GM12891 (cell line): ENCODE data around the gene ARHGEF2.

Source experiments
- DNase-seq: peaks from one replicate; pipeline ENCODE4 v3.0.0; 2011; ENCODE audit warnings: low spot score; ENCODE audit not compliant: insufficient read length
- FAIRE-seq: peaks from 2 replicates; lab custom pipeline; 2011; peaks lifted over from hg19 to GRCh38; lab: Jason Lieb, UNC
- PAX5 ChIP-seq: IDR thresholded peaks from 2 replicates; pipeline ENCODE4 v1.6.1; 2011; ENCODE audit warnings: low read length, moderate library complexity, mild to moderate bottlenecking; ENCODE audit not compliant: insufficient read depth, severe bottlenecking
- POLR2A ChIP-seq: IDR thresholded peaks from 2 replicates; pipeline ENCODE4 v1.6.1; 2011; ENCODE audit warnings: low read depth, low read length, control low read depth
- POLR2AphosphoS5 ChIP-seq: IDR thresholded peaks from 2 replicates; pipeline ENCODE4 v1.6.1; 2011; ENCODE audit warnings: low read depth, low read length, control low read depth
- POU2F2 ChIP-seq: IDR thresholded peaks from 2 replicates; pipeline ENCODE4 v1.6.1; 2011; ENCODE audit warnings: low read depth, mild to moderate bottlenecking, control low read depth, low read length, moderate library complexity
- SPI1 ChIP-seq: IDR thresholded peaks from 2 replicates; pipeline ENCODE4 v1.6.1; 2011; ENCODE audit warnings: low read depth, low read length, control low read depth
- TAF1 ChIP-seq: IDR thresholded peaks from 2 replicates; pipeline ENCODE4 v1.6.1; 2011; ENCODE audit warnings: low read depth, low read length, control low read depth

The ARHGEF2 gene

DNA sequence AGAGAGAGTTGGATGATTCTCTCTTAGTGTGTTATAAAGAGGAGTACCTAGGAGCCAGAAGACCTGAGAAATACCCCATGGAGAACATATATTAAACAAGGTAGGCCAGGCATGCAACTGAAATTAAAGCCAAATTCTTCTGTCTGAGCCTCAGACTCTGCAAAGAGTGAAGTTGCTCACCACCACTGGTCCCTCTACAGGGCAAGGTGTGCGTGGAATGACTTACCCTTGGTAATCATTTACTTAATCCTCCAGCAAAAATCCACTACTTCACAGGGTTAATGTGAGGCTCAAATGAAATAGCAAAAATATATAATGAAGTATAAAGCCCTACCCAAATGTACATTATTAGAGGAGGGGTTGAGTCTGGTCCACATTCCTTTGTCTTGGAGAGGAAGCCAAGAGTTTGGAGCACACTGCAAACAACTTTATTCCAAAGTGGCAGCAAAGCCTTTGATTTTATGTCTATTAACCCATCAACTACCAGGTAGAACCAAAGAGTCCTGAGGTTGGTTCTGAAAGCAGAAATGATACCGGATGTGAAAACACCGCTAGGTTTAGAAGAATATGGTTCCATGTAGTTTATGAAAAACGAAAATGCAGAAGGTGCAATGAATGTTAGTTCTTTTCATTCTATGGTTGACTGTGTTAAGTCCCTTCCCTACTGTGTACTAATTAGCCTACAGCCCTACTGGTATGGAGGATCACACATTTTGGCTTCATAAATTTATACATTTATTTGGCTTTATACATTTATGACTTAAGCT is 33.9 kb upstream of the ARHGEF2 start:
- DNase-seq (peak; percentile 52), FAIRE-seq (peak; percentile 86)
- TF ChIP-seq TAF1: no peak
- peak; percentile 96 for TF ChIP-seq SPI1
- TF ChIP-seq POLR2AphosphoS5: no peak
- no peak for TF ChIP-seq POU2F2
- no peak for TF ChIP-seq POLR2A

GRCh38 chr1:156009404-156009803 is 31.1 kb upstream of the ARHGEF2 start:
- DNase-seq (no peak), FAIRE-seq (no peak)
- TF ChIP-seq POLR2AphosphoS5: no peak
- TF ChIP-seq POU2F2: no peak
- TF ChIP-seq SPI1: no peak
- TF ChIP-seq PAX5: no peak
- no peak for TF ChIP-seq POLR2A
- TF ChIP-seq TAF1: no peak

DNA sequence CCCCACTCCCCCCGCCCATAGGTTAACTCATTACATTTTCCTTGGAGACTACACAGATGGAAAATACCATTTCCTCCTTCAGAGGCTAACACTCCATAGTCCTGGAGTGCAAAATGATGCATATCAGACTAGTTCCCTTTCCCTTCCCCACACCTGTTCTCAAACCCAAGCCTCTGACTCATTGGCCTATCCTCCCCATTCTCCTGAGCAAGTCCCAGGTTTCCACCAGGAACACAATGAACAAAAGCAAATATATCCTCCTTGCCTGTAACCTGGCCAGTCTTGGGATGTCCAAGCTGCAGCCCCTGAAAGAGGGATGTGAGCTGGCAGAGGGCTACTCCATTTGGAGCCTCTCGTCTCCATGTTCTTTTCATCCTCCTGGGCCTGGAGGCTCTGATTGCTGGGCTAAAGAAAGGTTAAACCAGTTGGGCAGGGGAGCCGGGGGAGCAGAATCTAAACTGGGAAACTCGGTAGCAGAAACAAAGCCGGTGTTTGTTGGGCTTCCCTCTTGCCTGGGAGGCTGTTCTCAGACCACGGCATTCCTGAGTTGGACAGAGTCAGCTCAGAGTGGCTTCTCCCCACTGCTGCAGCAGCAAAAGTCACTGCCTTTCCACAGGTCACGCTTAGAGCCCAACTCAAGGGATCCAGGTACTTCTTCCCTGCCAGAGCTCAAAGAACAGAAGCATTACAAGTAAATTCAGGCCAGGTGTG is 28.5 kb upstream of the ARHGEF2 start:
- DNase-seq (no peak), FAIRE-seq (no peak)
- TF ChIP-seq TAF1: no peak
- TF ChIP-seq PAX5: no peak
- no peak for TF ChIP-seq SPI1
- no peak for TF ChIP-seq POLR2A
- no peak for TF ChIP-seq POU2F2
- TF ChIP-seq POLR2AphosphoS5: no peak

DNA sequence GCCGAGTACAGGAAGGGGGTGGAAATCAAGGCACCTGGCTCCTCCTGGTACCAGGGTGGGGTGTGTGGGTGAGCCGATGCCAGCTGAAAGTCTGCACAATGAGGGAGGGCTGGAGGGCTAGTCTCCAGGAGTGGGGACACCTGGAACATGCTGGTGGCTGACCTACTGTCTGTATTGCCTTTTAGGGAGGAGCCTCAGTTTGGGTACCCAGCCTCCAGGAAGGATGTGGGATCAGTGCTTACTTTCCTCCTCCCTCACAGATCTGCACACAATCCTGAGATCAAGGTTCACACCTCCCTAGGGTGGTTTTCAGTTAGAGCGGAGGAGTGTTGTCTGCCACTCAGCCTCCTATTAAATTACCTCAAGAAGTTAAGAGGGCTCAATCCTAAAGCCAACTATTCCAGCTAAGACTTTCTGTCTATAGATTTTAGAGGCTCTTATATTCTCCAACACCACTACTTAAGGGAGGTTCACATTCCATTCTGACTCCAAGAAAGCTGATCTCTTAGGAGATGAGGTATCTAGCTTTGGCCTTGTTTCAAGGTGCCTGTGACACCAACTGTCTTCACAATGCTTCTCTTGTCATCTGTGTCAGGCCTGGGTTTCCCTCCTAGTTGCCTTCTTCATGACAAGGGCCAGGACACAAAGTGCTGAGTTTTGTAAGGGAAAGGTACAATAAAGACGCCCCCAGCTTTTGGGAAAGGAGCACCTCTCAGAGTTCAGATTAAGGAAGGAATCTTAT is 26.7 kb upstream of the ARHGEF2 start:
- no peak for TF ChIP-seq POLR2A
- TF ChIP-seq SPI1: no peak
- TF ChIP-seq PAX5: no peak
- TF ChIP-seq POU2F2: no peak
- no peak for TF ChIP-seq POLR2AphosphoS5
- no peak for TF ChIP-seq TAF1
- FAIRE-seq: no peak
- no peak for DNase-seq

GRCh38 chr1:156003923-156004188 is 25.5 kb upstream of the ARHGEF2 start:
- no peak for TF ChIP-seq POU2F2
- TF ChIP-seq SPI1: no peak
- TF ChIP-seq PAX5: no peak
- no peak for TF ChIP-seq POLR2AphosphoS5
- TF ChIP-seq POLR2A: no peak
- TF ChIP-seq TAF1: no peak
- FAIRE-seq (no peak), DNase-seq (no peak)

DNA sequence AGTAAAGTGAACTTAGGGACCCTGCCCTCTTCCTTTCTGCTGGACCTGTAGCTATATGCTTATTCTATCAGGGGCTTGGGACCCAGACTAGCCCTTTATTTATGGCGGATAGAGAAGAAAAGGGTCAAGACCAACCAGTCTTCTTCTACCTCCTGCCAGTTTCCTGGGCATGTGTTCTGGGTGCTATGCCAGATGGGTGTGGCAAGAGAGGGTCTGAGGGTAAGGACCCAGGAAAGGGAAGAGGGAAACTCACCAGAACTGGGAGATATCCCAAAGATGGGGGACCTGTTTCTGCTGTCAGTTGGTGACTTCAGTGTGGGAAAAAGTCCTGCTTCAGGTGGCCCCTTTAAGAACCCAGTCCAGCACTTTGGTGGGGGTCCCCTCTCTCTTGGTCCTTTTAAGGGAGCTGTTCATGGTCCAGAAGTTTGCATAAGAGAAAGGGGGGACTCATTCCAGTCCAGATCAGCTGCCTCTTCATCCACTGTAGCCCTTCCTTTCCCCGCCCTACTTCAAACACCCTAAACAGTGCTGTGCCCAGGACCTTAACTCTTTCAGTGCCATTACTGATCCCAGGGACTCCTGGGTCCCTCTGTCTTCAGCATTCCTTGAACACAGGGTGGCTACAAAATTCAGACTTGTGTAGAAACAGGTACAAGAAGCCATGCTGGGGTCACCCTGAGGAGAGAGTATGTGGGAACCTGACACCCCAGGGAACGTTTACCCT is 24.0 kb upstream of the ARHGEF2 start:
- DNase-seq: no peak
- no peak for FAIRE-seq
- no peak for TF ChIP-seq SPI1
- no peak for TF ChIP-seq PAX5
- TF ChIP-seq POU2F2: no peak
- TF ChIP-seq POLR2A: no peak
- TF ChIP-seq TAF1: no peak
- no peak for TF ChIP-seq POLR2AphosphoS5

GRCh38 chr1:156001662-156002171 is 23.4 kb upstream of the ARHGEF2 start:
- no peak for TF ChIP-seq SPI1
- FAIRE-seq: no peak
- DNase-seq: no peak

DNA sequence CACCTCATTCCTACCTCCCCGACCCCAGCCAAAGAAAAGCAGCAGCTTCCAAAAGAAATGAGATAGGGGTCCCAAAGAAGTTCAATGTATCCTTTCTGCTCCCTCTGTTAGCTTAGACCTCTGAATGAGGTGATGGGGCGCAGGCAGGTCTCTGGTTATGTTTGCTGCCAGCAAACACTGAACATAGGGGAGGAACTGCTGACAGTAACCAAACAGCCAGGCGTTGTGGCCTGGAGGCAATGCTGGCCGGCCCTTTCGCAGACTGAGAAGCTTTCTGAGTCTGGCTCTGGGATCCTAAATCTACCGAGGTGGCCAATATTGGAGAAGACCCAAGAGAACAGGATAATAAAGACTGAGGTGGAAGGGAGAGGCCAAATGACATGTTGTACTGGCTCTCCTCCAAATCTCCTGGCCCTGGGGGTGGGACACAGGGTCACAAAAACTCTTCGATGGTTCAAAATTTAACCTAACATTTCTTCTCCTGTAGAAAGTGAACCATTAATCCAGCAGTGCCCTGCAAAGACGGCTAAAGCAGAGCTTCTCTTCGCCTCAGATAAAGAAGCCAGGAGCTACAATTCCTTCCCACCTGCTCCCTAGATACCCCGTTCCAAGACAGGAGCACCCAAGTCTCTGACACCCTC is 22.8 kb upstream of the ARHGEF2 start:
- TF ChIP-seq PAX5 (no peak), TAF1 (no peak), POLR2AphosphoS5 (no peak), SPI1 (no peak), POLR2A (no peak), POU2F2 (no peak)
- FAIRE-seq (no peak), DNase-seq (no peak)
